Neural cell (in vitro differentiated cells): Measurements from ENCODE around the gene IL17B.

ENCODE experiments used
- EP300 ChIP-seq: fragments of 450-650 bp; conservative IDR thresholded peaks from 2 replicates; pipeline ENCODE4 v1.6.1; 2014; ENCODE audit warnings: antibody characterized with exemption, mild to moderate bottlenecking, moderate library complexity; ENCODE audit not compliant: poor library complexity, severe bottlenecking
- EZH2 ChIP-seq: fragments of 200-600, 300-800 bp; shearing (Covaris generic), sonication (generic); IDR thresholded peaks from 2 replicates; pipeline ENCODE4 v1.6.1; 2014; ENCODE audit warnings: antibody characterized with exemption, low read length, borderline replicate concordance, mild to moderate bottlenecking; ENCODE audit not compliant: insufficient read depth, poor library complexity, severe bottlenecking
- MXI1 ChIP-seq: fragments of 450-650 bp; conservative IDR thresholded peaks from 2 replicates; pipeline ENCODE4 v1.6.1; 2014; ENCODE audit warnings: antibody characterized with exemption, mild to moderate bottlenecking; ENCODE audit not compliant: poor library complexity, severe bottlenecking
- POLR2AphosphoS5 ChIP-seq: IDR thresholded peaks from 2 replicates; pipeline ENCODE4 v1.6.1; 2012
- RAD21 ChIP-seq: fragments of 450-650 bp; conservative IDR thresholded peaks from 2 replicates; pipeline ENCODE4 v1.6.1; 2014; ENCODE audit warnings: antibody characterized with exemption, mild to moderate bottlenecking, moderate library complexity
- SMC3 ChIP-seq: fragments of 450-650 bp; conservative IDR thresholded peaks from 2 replicates; pipeline ENCODE4 v1.6.1; 2014; ENCODE audit warnings: antibody characterized with exemption, mild to moderate bottlenecking, moderate library complexity; ENCODE audit not compliant: poor library complexity
- TAF1 ChIP-seq: IDR thresholded peaks from 2 replicates; pipeline ENCODE4 v1.6.1; 2012; ENCODE audit warnings: low read depth
- TF ChIP-seq, protein P1 (sequence below): fragments of 450-650 bp; IDR thresholded peaks from 2 replicates; pipeline ENCODE4 v1.5.1; 2014; ENCODE audit warnings: antibody characterized with exemption, mild to moderate bottlenecking, moderate library complexity; ENCODE audit not compliant: poor library complexity, severe bottlenecking
- TF ChIP-seq, protein P2 (sequence below): IDR thresholded peaks from 2 replicates; pipeline ENCODE4 v1.6.1; 2012; ENCODE audit warnings: borderline replicate concordance

DNA sequence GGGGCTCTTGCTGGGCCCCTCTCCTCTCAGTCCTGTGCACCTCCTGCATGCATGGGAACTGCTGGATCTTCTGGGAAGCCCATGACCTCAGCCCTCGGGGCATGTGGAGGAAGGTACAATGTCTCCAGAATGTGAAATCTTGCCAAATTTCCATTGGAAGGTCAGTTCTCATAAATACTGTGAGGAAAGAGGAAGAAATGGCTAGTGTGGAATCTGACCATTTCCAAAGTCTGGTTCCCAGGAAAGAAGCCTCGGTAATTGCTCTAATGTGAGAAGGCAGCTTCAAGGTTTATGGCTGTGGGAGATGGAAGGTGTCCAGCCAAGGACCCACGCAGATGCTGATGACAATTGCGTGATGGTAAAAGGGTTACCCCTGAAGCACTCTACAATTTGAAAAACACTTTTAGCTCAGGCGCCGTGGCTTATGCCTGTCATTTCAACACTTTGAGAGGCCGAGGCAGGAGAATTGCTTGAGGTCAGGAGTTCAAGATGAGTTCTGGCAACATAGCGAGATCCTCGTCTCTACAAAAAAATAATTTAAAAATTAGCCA lies 8.1 kb upstream of the IL17B start:
- no peak for TF ChIP-seq RAD21
- TF ChIP-seq, protein P1, sequence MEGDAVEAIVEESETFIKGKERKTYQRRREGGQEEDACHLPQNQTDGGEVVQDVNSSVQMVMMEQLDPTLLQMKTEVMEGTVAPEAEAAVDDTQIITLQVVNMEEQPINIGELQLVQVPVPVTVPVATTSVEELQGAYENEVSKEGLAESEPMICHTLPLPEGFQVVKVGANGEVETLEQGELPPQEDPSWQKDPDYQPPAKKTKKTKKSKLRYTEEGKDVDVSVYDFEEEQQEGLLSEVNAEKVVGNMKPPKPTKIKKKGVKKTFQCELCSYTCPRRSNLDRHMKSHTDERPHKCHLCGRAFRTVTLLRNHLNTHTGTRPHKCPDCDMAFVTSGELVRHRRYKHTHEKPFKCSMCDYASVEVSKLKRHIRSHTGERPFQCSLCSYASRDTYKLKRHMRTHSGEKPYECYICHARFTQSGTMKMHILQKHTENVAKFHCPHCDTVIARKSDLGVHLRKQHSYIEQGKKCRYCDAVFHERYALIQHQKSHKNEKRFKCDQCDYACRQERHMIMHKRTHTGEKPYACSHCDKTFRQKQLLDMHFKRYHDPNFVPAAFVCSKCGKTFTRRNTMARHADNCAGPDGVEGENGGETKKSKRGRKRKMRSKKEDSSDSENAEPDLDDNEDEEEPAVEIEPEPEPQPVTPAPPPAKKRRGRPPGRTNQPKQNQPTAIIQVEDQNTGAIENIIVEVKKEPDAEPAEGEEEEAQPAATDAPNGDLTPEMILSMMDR = no peak
- TF ChIP-seq EP300 = no peak
- no peak for TF ChIP-seq SMC3
- TF ChIP-seq EZH2 = no peak
- TF ChIP-seq, protein P2, sequence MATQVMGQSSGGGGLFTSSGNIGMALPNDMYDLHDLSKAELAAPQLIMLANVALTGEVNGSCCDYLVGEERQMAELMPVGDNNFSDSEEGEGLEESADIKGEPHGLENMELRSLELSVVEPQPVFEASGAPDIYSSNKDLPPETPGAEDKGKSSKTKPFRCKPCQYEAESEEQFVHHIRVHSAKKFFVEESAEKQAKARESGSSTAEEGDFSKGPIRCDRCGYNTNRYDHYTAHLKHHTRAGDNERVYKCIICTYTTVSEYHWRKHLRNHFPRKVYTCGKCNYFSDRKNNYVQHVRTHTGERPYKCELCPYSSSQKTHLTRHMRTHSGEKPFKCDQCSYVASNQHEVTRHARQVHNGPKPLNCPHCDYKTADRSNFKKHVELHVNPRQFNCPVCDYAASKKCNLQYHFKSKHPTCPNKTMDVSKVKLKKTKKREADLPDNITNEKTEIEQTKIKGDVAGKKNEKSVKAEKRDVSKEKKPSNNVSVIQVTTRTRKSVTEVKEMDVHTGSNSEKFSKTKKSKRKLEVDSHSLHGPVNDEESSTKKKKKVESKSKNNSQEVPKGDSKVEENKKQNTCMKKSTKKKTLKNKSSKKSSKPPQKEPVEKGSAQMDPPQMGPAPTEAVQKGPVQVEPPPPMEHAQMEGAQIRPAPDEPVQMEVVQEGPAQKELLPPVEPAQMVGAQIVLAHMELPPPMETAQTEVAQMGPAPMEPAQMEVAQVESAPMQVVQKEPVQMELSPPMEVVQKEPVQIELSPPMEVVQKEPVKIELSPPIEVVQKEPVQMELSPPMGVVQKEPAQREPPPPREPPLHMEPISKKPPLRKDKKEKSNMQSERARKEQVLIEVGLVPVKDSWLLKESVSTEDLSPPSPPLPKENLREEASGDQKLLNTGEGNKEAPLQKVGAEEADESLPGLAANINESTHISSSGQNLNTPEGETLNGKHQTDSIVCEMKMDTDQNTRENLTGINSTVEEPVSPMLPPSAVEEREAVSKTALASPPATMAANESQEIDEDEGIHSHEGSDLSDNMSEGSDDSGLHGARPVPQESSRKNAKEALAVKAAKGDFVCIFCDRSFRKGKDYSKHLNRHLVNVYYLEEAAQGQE = no peak
- TF ChIP-seq TAF1 = no peak
- TF ChIP-seq POLR2AphosphoS5 = no peak
- TF ChIP-seq MXI1 = no peak
